BLaER1 treated with 17β-estradiol and CSF1 and Interleukin-3, amounts not matched to agents 10 nM and 100 nM (cell line): ENCODE measurements around the gene IL1A.

Experiments used
- H3K27ac ChIP-seq, 11 experiments: shearing (Covaris generic); formaldehyde crosslinking; 2 replicates each; pipeline ENCODE4 v1.8.1; 2022
- H3K27me3 ChIP-seq, 11 experiments: shearing (Covaris generic); formaldehyde crosslinking; 2 replicates each; pipeline ENCODE4 v1.8.1; 2022
- H3K36me3 ChIP-seq, 11 experiments: shearing (Covaris generic); formaldehyde crosslinking; 2 replicates each; pipeline ENCODE4 v1.8.1; 2022
- H3K4me1 ChIP-seq, 10 experiments: shearing (Covaris generic); formaldehyde crosslinking; 2 replicates each; pipeline ENCODE4 v1.8.1; 2022
- H3K4me2 ChIP-seq, 11 experiments: shearing (Covaris generic); formaldehyde crosslinking; 2 replicates each; pipeline ENCODE4 v1.8.1; 2022
- H3K4me3 ChIP-seq, 10 experiments: shearing (Covaris generic); formaldehyde crosslinking; 2 replicates each; pipeline ENCODE4 v1.8.1; 2022
- H3K9ac ChIP-seq, 11 experiments: shearing (Covaris generic); formaldehyde crosslinking; 2 replicates each; pipeline ENCODE4 v1.8.1; 2022
- H3K9me3 ChIP-seq, 11 experiments: shearing (Covaris generic); formaldehyde crosslinking; replicated peaks in 1 of 11; 2 replicates each; pipeline ENCODE4 v1.8.1; 2022
- H4K20me1 ChIP-seq, 11 experiments: shearing (Covaris generic); formaldehyde crosslinking; 2 replicates each; pipeline ENCODE4 v1.8.1; 2022
- Cebpa-rat ChIP-seq, 11 experiments: shearing (Covaris generic); IDR thresholded peaks; 2 replicates each; pipeline ENCODE4 v1.8.1; 2022

Gene IL1A

GRCh38 chr2:112749755-112750559 is 34.3 kb downstream of the IL1A start:
- Histone ChIP-seq H3K27me3 (no peaks in the 10 kb centered on the region), H3K9ac (peak overlapping the region in 8 of 11 experiments; percentile 5 to 53 (median 20); a peak in 8 of 22 replicates), H3K36me3 (peaks cover 0 to 96% (median 85%) of the 10 kb centered on the region in 11 experiments; a peak in 19 of 22 replicates), H3K27ac (peak overlapping the region in 10 of 11 experiments; percentile 29 to 73 (median 63); a peak in 19 of 22 replicates), H3K9me3 (no peaks in the 10 kb centered on the region), H3K4me3 (no peak overlapping the region), H4K20me1 (peaks cover 0 to 10% (median 0%) of the 10 kb centered on the region in 11 experiments; a peak in 5 of 22 replicates), H3K4me2 (peak overlapping the region; percentile 20 to 65 (median 43); a peak in 21 of 22 replicates), H3K4me1 (peaks cover 8 to 49% (median 16%) of the 10 kb centered on the region in 10 experiments)
- no peak for TF ChIP-seq Cebpa-rat (IDR thresholded peaks at IDR 0.05)

DNA sequence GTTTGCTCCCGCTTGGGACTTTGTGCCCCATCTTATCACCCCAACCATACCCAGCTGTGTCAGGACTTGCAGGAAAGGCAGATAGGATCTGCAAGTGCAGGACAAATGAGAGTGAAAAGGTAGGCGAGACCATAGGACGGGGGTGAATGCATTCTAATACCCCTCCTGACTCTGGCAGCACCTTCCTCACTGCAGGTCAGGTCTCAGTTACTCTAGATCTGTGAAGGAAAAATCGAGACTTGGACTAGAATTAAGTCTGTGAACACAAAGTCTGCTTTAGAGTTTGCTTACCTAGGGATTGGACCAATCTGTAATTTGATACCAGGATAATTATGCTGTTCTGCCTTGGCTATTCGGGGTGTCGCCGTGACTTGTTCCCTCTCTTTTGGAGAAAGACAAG is 43.8 kb downstream of the IL1A start:
- H3K27ac ChIP-seq, result no peak overlapping the region
- no peaks in the 10 kb centered on the region; a peak in 1 of 22 replicates for H4K20me1 ChIP-seq
- TF ChIP-seq Cebpa-rat (IDR thresholded peaks at IDR 0.05), result no peak
- H3K4me1 ChIP-seq, result no peaks in the 10 kb centered on the region; a peak in 1 of 20 replicates
- no peak overlapping the region for H3K9ac ChIP-seq
- peaks cover 20 to 92% (median 91%) of the 10 kb centered on the region in 11 experiments for H3K36me3 ChIP-seq
- H3K27me3 ChIP-seq, result no peaks in the 10 kb centered on the region
- H3K4me3 ChIP-seq, result no peak overlapping the region
- H3K4me2 ChIP-seq, result no peak overlapping the region
- no peaks in the 10 kb centered on the region for H3K9me3 ChIP-seq

DNA sequence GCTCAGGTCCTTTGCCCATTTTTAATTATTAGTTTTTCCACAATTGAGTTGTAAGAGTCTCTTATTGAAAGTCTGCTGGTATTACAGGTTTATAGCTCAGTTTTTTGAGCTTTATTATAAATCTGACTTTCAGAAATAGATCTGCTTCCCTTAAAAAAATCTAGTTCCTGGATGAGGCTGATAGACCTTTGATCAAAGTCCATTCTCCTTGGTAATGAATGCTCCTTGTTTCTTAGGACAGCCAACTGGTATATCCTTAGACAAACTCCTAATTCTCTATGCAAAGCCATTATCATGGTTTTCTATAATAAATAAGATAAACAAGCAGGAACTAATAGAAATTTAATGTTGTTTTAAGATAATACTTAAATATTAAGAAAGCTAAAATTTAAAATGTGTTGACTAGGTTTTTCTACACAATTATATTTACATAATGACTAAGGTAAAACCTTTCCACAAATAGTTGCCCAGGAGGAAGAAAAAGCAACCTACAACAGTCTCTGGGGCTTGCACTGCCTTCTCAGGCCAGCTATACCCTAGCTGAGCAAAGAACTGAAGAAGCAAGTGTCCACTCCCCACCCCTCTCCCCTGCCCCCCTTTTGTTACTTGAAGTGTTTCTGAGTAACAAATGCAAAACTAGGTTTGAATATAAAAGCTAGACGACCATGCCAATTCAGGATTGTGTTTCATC is 46.6 kb downstream of the IL1A start:
- Histone ChIP-seq H3K9ac (no peak overlapping the region), H3K27ac (no peak overlapping the region)

DNA sequence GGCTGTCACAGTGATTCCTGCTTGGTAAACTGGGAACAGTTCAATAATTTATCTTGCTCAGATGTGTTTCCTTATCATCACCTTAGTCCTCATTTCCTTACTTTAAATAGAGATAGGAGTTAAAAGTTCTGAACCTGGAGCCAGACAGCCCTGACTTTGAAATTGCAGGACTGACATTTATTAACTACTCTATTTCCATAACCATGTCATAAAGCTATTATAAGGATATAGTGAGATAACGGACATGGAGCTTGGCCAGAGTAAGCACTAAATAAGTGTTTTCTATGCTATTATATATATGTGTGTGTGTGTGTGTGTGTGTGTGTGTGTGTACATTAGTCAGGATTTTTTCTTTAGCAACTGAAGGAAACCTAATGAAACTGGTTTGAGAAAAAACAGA is 50.4 kb downstream of the IL1A start:
- Histone ChIP-seq H3K9ac (no peak overlapping the region), H3K4me2 (no peak overlapping the region), H3K27me3 (no peaks in the 10 kb centered on the region), H3K27ac (no peak overlapping the region), H3K9me3 (no peaks in the 10 kb centered on the region), H4K20me1 (no peaks in the 10 kb centered on the region), H3K4me3 (no peak overlapping the region), H3K36me3 (peaks cover 0 to 26% (median 25%) of the 10 kb centered on the region in 11 experiments; a peak in 19 of 22 replicates), H3K4me1 (peaks cover 9 to 18% (median 16%) of the 10 kb centered on the region in 10 experiments)
- no peak for TF ChIP-seq Cebpa-rat (IDR thresholded peaks at IDR 0.05)

More for the DNA sequence above, 46.6 kb downstream of the IL1A start:
- TF ChIP-seq Cebpa-rat (IDR thresholded peaks at IDR 0.05), result no peak
- Histone ChIP-seq H3K9me3 (no peaks in the 10 kb centered on the region), H3K4me1 (no peaks in the 10 kb centered on the region; a peak in 1 of 20 replicates), H3K36me3 (peaks cover 15 to 65% (median 63%) of the 10 kb centered on the region in 11 experiments), H3K4me3 (no peak overlapping the region), H3K27me3 (no peaks in the 10 kb centered on the region), H4K20me1 (no peaks in the 10 kb centered on the region; a peak in 1 of 22 replicates), H3K4me2 (no peak overlapping the region)

GRCh38 chr2:112733456-112733855 is 50.8 kb downstream of the IL1A start:
- Histone ChIP-seq H3K9me3 (no peaks in the 10 kb centered on the region), H4K20me1 (no peaks in the 10 kb centered on the region), H3K27me3 (no peaks in the 10 kb centered on the region), H3K36me3 (peaks cover 0 to 22% (median 21%) of the 10 kb centered on the region in 11 experiments; a peak in 18 of 22 replicates), H3K9ac (no peak overlapping the region), H3K27ac (no peak overlapping the region), H3K4me3 (no peak overlapping the region), H3K4me2 (no peak overlapping the region), H3K4me1 (peaks cover 13 to 22% (median 20%) of the 10 kb centered on the region in 10 experiments)
- no peak for TF ChIP-seq Cebpa-rat (IDR thresholded peaks at IDR 0.05)

GRCh38 chr2:112731479-112731878 is 52.8 kb downstream of the IL1A start:
- no peak overlapping the region for H3K4me2 ChIP-seq
- H3K9me3 ChIP-seq, result no peaks in the 10 kb centered on the region
- no peak overlapping the region for H3K4me3 ChIP-seq
- H3K27ac ChIP-seq, result no peak overlapping the region
- no peaks in the 10 kb centered on the region for H3K27me3 ChIP-seq
- no peaks in the 10 kb centered on the region for H4K20me1 ChIP-seq
- TF ChIP-seq Cebpa-rat (IDR thresholded peaks at IDR 0.05), result no peak
- H3K36me3 ChIP-seq, result peaks cover 0 to 3% (median 1%) of the 10 kb centered on the region in 11 experiments; a peak in 10 of 22 replicates
- H3K4me1 ChIP-seq, result peaks cover 20 to 42% (median 38%) of the 10 kb centered on the region in 10 experiments
- H3K9ac ChIP-seq, result no peak overlapping the region

GRCh38 chr2:112730791-112731190 is 53.5 kb downstream of the IL1A start:
- no peaks in the 10 kb centered on the region for H3K27me3 ChIP-seq
- H3K4me2 ChIP-seq, result no peak overlapping the region
- no peaks in the 10 kb centered on the region for H3K9me3 ChIP-seq
- H3K36me3 ChIP-seq, result no peaks in the 10 kb centered on the region; a peak in 1 of 22 replicates
- no peaks in the 10 kb centered on the region for H4K20me1 ChIP-seq
- H3K4me1 ChIP-seq, result peaks cover 26 to 49% (median 44%) of the 10 kb centered on the region in 10 experiments
- TF ChIP-seq Cebpa-rat (IDR thresholded peaks at IDR 0.05), result no peak
- H3K27ac ChIP-seq, result no peak overlapping the region
- H3K4me3 ChIP-seq, result no peak overlapping the region
- no peak overlapping the region for H3K9ac ChIP-seq

- Histone ChIP-seq H3K27me3 (no peaks in the 10 kb centered on the region), H3K4me3 (no peak overlapping the region), H3K36me3 (no peaks in the 10 kb centered on the region), H4K20me1 (no peaks in the 10 kb centered on the region), H3K4me2 (peak overlapping the region in 6 of 11 experiments; percentile 3 to 66 (median 53); a peak in 4 of 22 replicates), H3K9me3 (no peaks in the 10 kb centered on the region), H3K9ac (no peak overlapping the region), H3K4me1 (peaks cover 26 to 54% (median 46%) of the 10 kb centered on the region in 10 experiments), H3K27ac (no peak overlapping the region)
- TF ChIP-seq Cebpa-rat (IDR thresholded peaks at IDR 0.05), result no peak
Measured at GRCh38 chr2:112730216-112730615, 54.1 kb downstream of the IL1A start.
